HS-27A (cell line): ENCODE measurements around the gene OSBPL6.
A peak's percentile ranks its signal among the peaks of the same experiment; 100 is the strongest.

ENCODE experiments used
- DNase-seq: peaks from one replicate; pipeline ENCODE4 v3.0.0-alpha.2; 2012; ENCODE audit warnings: low read depth, missing footprints

Gene OSBPL6

DNA sequence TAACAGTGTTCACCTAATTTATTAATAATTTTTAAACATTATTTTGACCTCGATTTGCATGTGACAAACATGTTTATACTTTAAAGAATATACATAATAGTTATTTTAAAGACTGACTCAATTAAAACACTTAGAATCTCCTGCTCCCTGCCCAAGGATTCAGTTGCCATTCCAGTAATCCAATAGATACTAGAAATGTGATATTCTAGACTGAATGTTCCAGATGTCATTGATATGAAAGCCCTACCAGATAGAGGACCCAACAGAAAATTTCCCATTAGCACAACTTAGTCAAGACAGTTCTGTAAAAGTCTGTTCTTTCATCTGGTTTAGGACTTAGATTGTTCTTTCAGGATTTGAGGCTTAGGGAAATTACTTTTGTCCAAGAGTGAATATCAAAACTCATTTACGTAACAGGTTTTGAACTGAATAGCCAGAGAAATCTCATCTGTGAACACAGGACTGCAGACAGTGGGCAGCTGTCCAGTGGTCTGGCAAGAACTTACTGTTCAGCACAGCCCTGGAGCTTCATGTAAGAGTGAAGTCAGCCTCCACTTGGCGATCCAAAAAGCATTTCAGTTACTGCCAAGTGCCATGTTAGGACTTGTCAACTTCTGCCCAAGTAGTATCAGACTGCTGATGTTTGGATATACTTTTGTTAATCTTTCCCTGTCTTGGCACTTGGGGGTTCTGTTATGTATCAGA is 77.5 kb downstream of the OSBPL6 start:
- DNase-seq = no peak

DNA sequence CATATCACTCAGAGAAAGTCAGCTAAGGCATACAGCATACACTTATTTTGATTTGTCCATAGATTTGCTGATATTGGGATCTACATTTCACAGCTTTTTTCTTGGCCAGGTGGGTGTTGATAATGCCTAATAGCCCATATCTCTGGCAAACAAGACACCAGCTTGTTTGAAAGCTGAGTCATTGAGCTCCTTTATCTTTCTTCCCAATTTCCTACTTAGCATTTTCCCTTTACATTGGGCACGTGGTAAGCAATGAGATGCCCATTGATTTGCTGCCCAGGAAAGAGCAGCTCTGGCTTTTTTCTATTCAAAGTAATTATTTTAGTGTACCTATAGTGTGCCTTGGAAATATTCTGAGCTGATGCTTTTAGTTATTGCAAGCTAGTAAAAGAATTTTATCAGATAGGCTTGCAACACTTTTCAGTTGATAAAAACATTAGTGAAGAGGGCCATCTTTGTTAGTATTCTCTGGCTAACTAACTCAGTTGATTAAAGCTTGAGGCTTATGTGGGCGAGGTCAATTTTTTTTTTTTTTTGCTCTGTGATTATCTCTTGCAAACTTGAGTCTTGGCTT is 79.6 kb downstream of the OSBPL6 start:
- no peak for DNase-seq

GRCh38 chr2:178275600-178275999 is 81.3 kb downstream of the OSBPL6 start:
- DNase-seq = no peak

GRCh38 chr2:178277741-178278197 is 83.5 kb downstream of the OSBPL6 start:
- no peak for DNase-seq

DNA sequence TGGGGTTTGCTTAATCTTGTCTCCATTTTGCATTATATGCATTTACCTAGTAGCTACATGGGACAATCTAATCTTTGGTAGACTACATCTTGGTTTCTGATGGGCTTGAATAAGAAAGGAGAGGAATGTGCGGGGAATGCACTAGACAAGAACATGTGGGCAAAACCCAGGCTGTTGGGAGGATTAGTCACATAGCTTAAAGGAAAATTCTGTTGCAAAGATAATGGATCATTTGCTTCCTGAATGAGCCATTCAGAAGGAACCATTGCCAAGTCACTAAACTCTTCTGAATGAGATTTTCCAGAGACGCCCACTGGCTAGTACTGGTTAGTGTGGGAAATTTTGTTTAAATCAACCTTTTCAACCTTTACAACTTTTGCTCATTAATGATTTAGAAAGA is 84.8 kb downstream of the OSBPL6 start:
- peak; percentile 3 for DNase-seq

- DNase-seq = no peak
Measured at GRCh38 chr2:178279636-178280035, 85.3 kb downstream of the OSBPL6 start.

DNA sequence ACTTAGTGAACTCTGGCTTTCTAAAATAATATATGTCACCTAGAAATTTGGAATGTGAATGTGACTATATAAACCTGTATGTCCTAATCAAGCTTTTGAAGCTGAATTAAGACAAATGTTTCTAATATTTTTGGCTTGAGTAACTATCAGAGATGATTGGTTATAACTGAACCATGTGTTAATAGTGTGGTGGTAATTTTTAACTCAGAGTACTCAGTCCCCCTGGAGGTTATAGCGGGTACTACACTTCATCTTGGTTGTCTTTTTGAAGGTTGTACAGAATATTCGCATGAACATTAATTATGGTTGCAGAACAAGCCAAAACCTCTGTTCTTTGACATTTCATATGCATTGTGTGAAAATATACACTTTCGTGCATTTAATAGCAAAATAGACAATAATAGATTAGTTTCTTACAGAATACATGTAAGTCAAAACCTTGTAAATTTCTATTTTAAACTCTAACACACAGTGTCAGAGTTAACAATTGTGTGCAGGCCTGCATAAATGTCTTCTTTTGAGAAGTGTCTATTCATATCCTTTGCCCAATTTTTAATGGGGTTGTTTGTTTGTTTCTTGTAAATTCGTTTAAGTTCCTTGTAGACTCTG is 86.0 kb downstream of the OSBPL6 start:
- peak; percentile 7 for DNase-seq

GRCh38 chr2:178282075-178282815 is 87.9 kb downstream of the OSBPL6 start:
- DNase-seq = no peak

GRCh38 chr2:178283341-178283918 is 89.1 kb downstream of the OSBPL6 start:
- no peak for DNase-seq

DNA sequence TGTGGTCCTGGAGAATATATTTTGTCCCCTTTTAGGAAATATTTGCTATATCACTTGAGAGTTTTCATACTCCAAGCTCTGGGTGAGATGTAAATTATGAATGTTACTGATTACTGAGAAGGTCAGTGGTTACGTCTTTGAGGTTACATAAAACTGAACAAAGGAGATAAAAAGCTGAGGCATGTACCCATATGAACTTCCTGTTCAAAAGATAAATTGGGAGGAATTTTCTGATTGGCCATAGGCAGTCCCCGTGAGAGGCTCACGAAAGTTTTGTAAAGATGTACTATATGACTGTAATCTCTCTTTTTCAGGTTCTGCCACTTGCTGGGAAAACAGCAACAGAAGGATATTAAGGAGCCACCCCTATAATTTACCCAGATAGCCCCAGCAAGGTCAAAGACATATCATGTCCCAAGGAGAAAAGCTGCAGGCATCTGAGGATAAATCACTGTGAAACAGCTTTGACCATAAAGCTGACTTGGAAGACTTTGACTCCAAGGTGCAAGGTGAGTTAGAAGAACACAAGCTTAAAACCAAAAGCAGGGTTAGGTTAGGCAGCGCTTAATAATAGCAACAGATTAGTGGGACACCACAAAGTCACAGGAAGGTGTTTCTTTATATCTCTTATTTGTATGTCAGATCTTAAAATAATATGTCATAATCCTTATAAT is 90.4 kb downstream of the OSBPL6 start:
- DNase-seq = no peak

GRCh38 chr2:178285287-178285615 is 90.9 kb downstream of the OSBPL6 start:
- DNase-seq = no peak

- no peak for DNase-seq
Measured at GRCh38 chr2:178286636-178287035, 92.3 kb downstream of the OSBPL6 start.

- no peak for DNase-seq
Measured at GRCh38 chr2:178287652-178288344, 93.5 kb downstream of the OSBPL6 start.

- DNase-seq = no peak
Measured at GRCh38 chr2:178291703-178292102, 97.4 kb downstream of the OSBPL6 start.

DNA sequence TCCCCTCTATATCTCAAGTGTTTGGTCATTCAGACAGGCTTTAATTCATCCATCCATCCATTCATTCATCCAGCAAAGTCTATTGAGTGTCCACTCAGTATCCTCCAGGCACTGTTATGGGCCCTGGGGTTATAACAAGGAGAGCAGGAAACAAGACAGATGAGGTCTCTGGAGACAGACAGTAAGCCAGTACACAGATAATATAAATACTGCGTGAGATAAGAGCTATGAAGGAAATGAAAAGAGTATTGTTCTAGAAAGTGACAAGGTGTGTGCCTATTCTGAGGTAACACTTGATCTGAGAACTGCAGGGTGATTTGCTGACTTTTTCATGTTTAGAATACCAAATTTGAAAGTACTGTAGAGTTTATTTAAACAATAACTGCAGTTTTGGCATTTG is 98.3 kb downstream of the OSBPL6 start:
- DNase-seq = no peak

- DNase-seq = no peak
Measured at GRCh38 chr2:178295115-178295514, 100.8 kb downstream of the OSBPL6 start.

- no peak for DNase-seq
Measured at GRCh38 chr2:178295906-178296305, 101.6 kb downstream of the OSBPL6 start.

- DNase-seq = no peak
Measured at GRCh38 chr2:178296394-178297090, 102.2 kb downstream of the OSBPL6 start.

DNA sequence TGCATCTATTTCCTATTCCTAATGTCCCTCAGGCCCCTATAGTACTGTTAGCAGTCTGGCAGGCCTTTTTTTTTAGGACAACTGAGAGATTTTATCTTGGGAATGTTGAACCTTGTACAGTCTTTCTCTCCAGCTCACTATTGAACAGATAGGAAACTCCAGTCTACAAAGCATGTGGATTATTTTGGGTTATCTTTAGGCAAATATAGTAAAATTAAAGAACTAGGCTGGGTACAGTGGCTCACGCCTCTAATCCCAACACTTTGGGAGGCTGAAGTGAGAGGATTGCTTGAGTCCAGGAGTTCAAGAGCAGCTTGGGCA is 102.7 kb downstream of the OSBPL6 start:
- no peak for DNase-seq

GRCh38 chr2:178298785-178299212 is 104.5 kb downstream of the OSBPL6 start:
- no peak for DNase-seq
